Nephron (organoid): Measurements from ENCODE around the gene SDHA.
"Not testable (repeated sequence)": the region's sequence is repeated elsewhere in the genome, so short reads cannot be mapped to it uniquely, and the experiment has no call there.

Source experiments
- H3K27ac Mint-ChIP-seq, 3 experiments: 2 replicates each; pipeline ENCODE4 v1.8.0; 2020; ENCODE audit warnings: mixed read lengths in 3 of 3, mild to moderate bottlenecking in 2 of 3, moderate library complexity in 1 of 3
- H3K27me3 Mint-ChIP-seq: 2 replicates; pipeline ENCODE4 v1.8.0; 2021; ENCODE audit warnings: low read depth, mild to moderate bottlenecking, moderate library complexity, mixed read lengths
- H3K36me3 Mint-ChIP-seq: 2 replicates; pipeline ENCODE4 v1.8.0; 2020; ENCODE audit warnings: low read depth, mixed read lengths
- H3K4me1 Mint-ChIP-seq: 2 replicates; pipeline ENCODE4 v1.8.0; 2020; ENCODE audit warnings: mixed read lengths
- H3K4me3 Mint-ChIP-seq, 3 experiments: 2 replicates each; pipeline ENCODE4 v1.8.0; 2020; ENCODE audit warnings: mild to moderate bottlenecking in 3 of 3, mixed read lengths in 3 of 3, moderate library complexity in 2 of 3
- H3K9me3 Mint-ChIP-seq: 2 replicates; pipeline ENCODE4 v1.8.0; 2020; ENCODE audit warnings: mixed read lengths
- TF ChIP-seq, protein P1 (sequence below), 3 experiments: fragments of 200-600 bp; sonication (generic); IDR thresholded peaks; one replicate each; pipeline ENCODE4 v1.5.0; 2021; ENCODE audit warnings: antibody characterized with exemption in 3 of 3; ENCODE audit not compliant: unreplicated experiment in 3 of 3

The SDHA gene

DNA sequence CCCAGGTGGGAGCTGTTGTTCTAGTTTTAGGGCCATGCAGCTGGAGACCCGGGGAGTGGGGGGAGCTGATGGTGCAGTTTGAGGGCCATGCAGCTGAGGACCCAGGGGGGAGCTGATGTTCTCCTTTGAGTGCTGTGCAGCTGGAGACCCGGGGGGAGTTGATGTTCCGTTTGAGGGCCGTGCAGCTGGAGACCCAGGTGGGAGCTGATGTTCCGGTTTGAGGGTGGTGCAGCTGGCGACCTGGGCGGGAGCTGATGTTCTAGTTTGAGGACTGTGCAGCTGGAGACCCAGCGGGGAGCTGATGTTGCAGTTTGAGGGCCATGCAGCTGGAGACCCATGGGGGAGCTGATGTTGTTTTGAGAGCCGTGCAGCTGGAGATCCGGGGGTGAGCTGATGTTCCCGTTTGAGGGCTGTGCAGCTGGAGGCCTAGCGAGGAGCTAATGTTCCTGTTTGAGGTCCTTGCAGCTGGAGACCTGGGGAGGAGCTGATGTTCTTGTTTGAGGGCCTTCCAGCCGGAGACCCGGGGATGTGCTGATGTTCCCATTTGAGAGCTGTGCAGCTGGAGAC, 68.0 kb downstream of the SDHA start:
- H3K36me3 Mint-ChIP-seq, result peaks cover 57% of the 10 kb centered on the region
- no peak overlapping the region for H3K27ac Mint-ChIP-seq
- H3K4me1 Mint-ChIP-seq, result no peaks in the 10 kb centered on the region
- peaks cover 15% of the 10 kb centered on the region for H3K9me3 Mint-ChIP-seq
- no peaks in the 10 kb centered on the region for H3K27me3 Mint-ChIP-seq
- no peak overlapping the region for H3K4me3 Mint-ChIP-seq
- TF ChIP-seq, protein P1, sequence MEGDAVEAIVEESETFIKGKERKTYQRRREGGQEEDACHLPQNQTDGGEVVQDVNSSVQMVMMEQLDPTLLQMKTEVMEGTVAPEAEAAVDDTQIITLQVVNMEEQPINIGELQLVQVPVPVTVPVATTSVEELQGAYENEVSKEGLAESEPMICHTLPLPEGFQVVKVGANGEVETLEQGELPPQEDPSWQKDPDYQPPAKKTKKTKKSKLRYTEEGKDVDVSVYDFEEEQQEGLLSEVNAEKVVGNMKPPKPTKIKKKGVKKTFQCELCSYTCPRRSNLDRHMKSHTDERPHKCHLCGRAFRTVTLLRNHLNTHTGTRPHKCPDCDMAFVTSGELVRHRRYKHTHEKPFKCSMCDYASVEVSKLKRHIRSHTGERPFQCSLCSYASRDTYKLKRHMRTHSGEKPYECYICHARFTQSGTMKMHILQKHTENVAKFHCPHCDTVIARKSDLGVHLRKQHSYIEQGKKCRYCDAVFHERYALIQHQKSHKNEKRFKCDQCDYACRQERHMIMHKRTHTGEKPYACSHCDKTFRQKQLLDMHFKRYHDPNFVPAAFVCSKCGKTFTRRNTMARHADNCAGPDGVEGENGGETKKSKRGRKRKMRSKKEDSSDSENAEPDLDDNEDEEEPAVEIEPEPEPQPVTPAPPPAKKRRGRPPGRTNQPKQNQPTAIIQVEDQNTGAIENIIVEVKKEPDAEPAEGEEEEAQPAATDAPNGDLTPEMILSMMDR (IDR thresholded peaks at IDR 0.05; ENCODE audit: unreplicated experiment in 3 of 3), result no peak

- not testable (repeated sequence) for H3K4me3 Mint-ChIP-seq, H3K9me3 Mint-ChIP-seq, H3K27ac Mint-ChIP-seq
Measured at GRCh38 chr5:290200-290599, 72.1 kb downstream of the SDHA start.

DNA sequence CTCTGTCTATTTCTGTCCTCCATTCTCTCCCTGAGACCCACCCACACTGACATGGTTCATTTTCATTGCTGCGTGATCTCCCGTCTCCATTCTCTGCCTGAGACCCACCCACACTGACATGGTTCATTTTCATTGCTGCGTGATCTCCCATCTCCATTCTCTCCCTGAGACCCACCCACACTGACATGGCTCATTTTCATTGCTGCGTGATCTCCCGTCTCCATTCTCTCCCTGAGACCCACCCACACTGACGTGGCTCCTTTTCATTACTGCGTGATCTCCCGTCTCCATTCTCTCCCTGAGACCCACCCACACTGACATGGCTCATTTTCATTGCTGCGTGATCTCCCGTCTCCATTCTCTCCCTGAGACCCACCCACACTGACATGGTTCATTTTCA, 73.2 kb downstream of the SDHA start:
- H3K27me3 Mint-ChIP-seq, H3K9me3 Mint-ChIP-seq, H3K4me3 Mint-ChIP-seq, H3K4me1 Mint-ChIP-seq: not testable (repeated sequence)
- H3K36me3 Mint-ChIP-seq, result peaks cover 35% of the 10 kb centered on the region
- H3K27ac Mint-ChIP-seq, result peak overlapping the region in 1 of 3 experiments; percentile 13

More at GRCh38 chr5:290200-290599, 72.1 kb downstream of the SDHA start:
- peaks cover 47% of the 10 kb centered on the region for H3K36me3 Mint-ChIP-seq
- H3K4me1 Mint-ChIP-seq, H3K27me3 Mint-ChIP-seq: not testable (repeated sequence)

- H3K4me3 Mint-ChIP-seq, H3K27ac Mint-ChIP-seq, H3K27me3 Mint-ChIP-seq, H3K4me1 Mint-ChIP-seq, H3K9me3 Mint-ChIP-seq: not testable (repeated sequence)
- peaks cover 27% of the 10 kb centered on the region for H3K36me3 Mint-ChIP-seq
Measured at GRCh38 chr5:294788-295187, 76.7 kb downstream of the SDHA start.

DNA sequence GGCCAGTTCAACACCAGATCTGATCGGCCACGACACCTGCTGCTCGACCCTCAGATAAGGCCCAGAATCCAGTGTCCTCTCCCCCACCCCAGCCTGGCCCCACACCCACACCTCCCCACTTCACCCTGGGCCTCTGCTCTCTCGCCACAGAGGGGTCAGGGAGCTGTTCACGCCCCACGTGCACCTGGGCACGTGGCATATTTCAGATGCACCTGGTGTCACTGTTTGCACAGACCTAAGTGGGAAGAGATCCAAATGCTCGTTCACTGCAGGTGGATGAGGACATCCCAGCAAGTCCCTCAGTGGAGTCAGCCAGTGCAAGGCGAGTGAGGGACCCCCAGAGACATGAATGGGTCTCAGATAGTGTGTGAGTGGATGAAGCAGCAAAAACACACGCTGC, 78.1 kb downstream of the SDHA start:
- not testable (repeated sequence) for H3K9me3 Mint-ChIP-seq, H3K27ac Mint-ChIP-seq, H3K4me1 Mint-ChIP-seq, H3K27me3 Mint-ChIP-seq, H3K4me3 Mint-ChIP-seq
- peaks cover 25% of the 10 kb centered on the region for H3K36me3 Mint-ChIP-seq

- H3K4me1 Mint-ChIP-seq, H3K9me3 Mint-ChIP-seq, H3K27ac Mint-ChIP-seq, H3K27me3 Mint-ChIP-seq, H3K4me3 Mint-ChIP-seq: not testable (repeated sequence)
- H3K36me3 Mint-ChIP-seq, result peaks cover 18% of the 10 kb centered on the region
Measured at GRCh38 chr5:296954-297353, 78.8 kb downstream of the SDHA start.

DNA sequence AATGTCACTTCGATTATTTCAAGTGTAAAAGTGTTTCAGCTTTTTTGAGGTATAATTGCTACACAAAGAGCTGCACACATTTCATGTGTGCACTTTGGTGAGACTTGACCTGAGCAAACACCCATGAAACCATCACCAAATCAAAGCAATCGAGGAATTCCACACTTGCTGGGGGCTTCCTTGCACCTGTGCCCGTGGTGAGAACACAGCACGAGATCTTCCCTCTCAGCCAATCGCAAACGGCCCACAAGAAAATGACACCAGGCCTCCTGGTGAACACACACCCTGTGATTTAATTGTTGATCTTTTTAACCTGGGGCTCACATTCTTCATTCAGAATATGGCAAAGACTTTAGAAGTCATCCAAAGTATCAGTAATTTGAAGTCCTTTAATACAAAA, 79.3 kb downstream of the SDHA start:
- H3K27ac Mint-ChIP-seq, H3K9me3 Mint-ChIP-seq, H3K27me3 Mint-ChIP-seq, H3K4me3 Mint-ChIP-seq, H3K4me1 Mint-ChIP-seq: not testable (repeated sequence)
- peaks cover 13% of the 10 kb centered on the region for H3K36me3 Mint-ChIP-seq

GRCh38 chr5:297991-298736, 80.0 kb downstream of the SDHA start:
- H3K36me3 Mint-ChIP-seq, H3K27me3 Mint-ChIP-seq, H3K9me3 Mint-ChIP-seq, H3K4me1 Mint-ChIP-seq, H3K27ac Mint-ChIP-seq, H3K4me3 Mint-ChIP-seq: not testable (repeated sequence)

GRCh38 chr5:298737-299125, 80.6 kb downstream of the SDHA start:
- Mint-ChIP-seq H3K9me3 (no peaks in the 10 kb centered on the region), H3K36me3 (peaks cover 4% of the 10 kb centered on the region), H3K27ac (no peak overlapping the region), H3K4me3 (no peak overlapping the region), H3K4me1 (peaks cover 8% of the 10 kb centered on the region), H3K27me3 (no peaks in the 10 kb centered on the region)
- TF ChIP-seq, protein P1 (IDR thresholded peaks at IDR 0.05; ENCODE audit: unreplicated experiment in 3 of 3), result no peak

DNA sequence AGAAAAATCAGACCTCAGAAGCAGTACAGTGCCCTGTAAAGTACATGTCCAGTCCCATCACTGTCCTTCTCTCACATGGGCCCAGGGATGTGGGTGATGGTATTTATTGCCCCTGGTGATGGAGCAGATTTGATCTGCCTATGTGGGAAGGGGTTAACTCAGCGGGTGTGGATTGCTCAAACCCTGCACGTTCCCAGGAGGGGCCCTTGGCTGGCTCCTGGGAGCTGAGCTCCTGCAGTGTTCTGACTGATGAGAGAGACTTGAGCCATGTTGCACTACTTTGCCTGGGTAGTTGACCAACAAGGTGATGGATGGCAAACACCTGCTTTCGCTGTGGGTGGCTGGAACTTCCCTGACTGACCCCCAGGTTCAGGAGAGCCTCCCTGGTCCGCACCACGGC, 81.8 kb downstream of the SDHA start:
- H3K4me1 Mint-ChIP-seq, H3K9me3 Mint-ChIP-seq, H3K27ac Mint-ChIP-seq, H3K36me3 Mint-ChIP-seq, H3K4me3 Mint-ChIP-seq, H3K27me3 Mint-ChIP-seq: not testable (repeated sequence)

GRCh38 chr5:300691-301435, 82.7 kb downstream of the SDHA start:
- peak overlapping the region in 1 of 3 experiments; percentile 85 for H3K27ac Mint-ChIP-seq
- H3K36me3 Mint-ChIP-seq, H3K27me3 Mint-ChIP-seq, H3K9me3 Mint-ChIP-seq, H3K4me1 Mint-ChIP-seq, H3K4me3 Mint-ChIP-seq: not testable (repeated sequence)

- not testable (repeated sequence) for H3K4me3 Mint-ChIP-seq, H3K4me1 Mint-ChIP-seq, H3K27me3 Mint-ChIP-seq, H3K9me3 Mint-ChIP-seq
- Mint-ChIP-seq H3K27ac (peak overlapping the region in 2 of 3 experiments; percentile 80 to 85), H3K36me3 (peaks cover 11% of the 10 kb centered on the region)
Measured at GRCh38 chr5:302416-302815, 84.3 kb downstream of the SDHA start.
